ENCODE results near the gene TNFRSF13B. TPM values are rescaled to one million over a fixed set of nuclear protein-coding genes. Genes with fewer than 3 reads are reported as not detected.
A peak's percentile ranks its signal among the peaks of the same experiment; 100 is the strongest.

TNFRSF13B gene
- total RNA-seq, 2 donors from 2014 or later, result 0.97 to 1.6 TPM

DNA sequence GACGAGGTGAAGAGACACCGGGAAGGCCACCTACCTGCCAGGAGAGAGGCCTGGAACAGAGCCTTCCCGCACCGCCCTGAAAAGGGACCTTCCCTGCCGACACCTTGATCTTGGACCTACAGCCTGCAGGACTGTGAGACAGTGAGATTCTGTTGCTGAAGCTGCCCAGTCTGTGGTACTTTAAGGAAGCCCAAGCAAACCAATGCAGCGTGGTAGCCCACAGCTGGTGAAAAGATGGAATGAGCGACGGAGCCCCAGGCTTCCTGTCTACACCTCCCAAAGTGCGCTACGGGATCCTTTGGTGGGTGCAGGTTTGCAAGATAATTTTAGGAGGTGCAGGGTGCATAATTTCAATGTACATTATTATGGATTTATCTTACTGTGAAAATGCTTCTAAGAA lies 33.9 kb downstream of the TNFRSF13B start:
- Mint-ChIP-seq H3K4me1 (peaks cover 43% of the 10 kb centered on the region), H3K36me3 (ENCODE audit: low read depth) (no peaks in the 10 kb centered on the region), H3K27me3 (ENCODE audit: insufficient read depth) (no peaks in the 10 kb centered on the region), H3K9me3 (no peaks in the 10 kb centered on the region), H3K27ac (no peak overlapping the region), H3K4me3 (no peak overlapping the region)
- Histone ChIP-seq H3K4me3 (ENCODE audit: low read length) (no peak overlapping the region), H3K27me3 (ENCODE audit: control insufficient read depth, insufficient read depth, low read length, poor library complexity, severe bottlenecking) (no peaks in the 10 kb centered on the region), H3K4me1 (ENCODE audit: control insufficient read depth, insufficient read depth, low read length) (peaks cover 19% of the 10 kb centered on the region), H3K9ac (ENCODE audit: extremely low read depth, low read length, poor library complexity, severe bottlenecking) (no peak overlapping the region), H3K27ac (ENCODE audit: low read depth, low read length) (no peak overlapping the region), H3K36me3 (ENCODE audit: control insufficient read depth, insufficient read depth, low read length) (no peaks in the 10 kb centered on the region), H3K9me3 (ENCODE audit: control insufficient read depth, low read length) (no peaks in the 10 kb centered on the region)
- TF ChIP-seq, protein P1, sequence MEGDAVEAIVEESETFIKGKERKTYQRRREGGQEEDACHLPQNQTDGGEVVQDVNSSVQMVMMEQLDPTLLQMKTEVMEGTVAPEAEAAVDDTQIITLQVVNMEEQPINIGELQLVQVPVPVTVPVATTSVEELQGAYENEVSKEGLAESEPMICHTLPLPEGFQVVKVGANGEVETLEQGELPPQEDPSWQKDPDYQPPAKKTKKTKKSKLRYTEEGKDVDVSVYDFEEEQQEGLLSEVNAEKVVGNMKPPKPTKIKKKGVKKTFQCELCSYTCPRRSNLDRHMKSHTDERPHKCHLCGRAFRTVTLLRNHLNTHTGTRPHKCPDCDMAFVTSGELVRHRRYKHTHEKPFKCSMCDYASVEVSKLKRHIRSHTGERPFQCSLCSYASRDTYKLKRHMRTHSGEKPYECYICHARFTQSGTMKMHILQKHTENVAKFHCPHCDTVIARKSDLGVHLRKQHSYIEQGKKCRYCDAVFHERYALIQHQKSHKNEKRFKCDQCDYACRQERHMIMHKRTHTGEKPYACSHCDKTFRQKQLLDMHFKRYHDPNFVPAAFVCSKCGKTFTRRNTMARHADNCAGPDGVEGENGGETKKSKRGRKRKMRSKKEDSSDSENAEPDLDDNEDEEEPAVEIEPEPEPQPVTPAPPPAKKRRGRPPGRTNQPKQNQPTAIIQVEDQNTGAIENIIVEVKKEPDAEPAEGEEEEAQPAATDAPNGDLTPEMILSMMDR (conservative IDR thresholded peaks at IDR 0.05), result no peak
- peak; percentile 50 for DNase-seq
- WGBS, 2 experiments (ENCODE audit: insufficient coverage in 1 of 2, insufficient read length in 1 of 2), result 95 to 98% methylated on average over 9 to 10 of the region's 10 CpGs

DNA sequence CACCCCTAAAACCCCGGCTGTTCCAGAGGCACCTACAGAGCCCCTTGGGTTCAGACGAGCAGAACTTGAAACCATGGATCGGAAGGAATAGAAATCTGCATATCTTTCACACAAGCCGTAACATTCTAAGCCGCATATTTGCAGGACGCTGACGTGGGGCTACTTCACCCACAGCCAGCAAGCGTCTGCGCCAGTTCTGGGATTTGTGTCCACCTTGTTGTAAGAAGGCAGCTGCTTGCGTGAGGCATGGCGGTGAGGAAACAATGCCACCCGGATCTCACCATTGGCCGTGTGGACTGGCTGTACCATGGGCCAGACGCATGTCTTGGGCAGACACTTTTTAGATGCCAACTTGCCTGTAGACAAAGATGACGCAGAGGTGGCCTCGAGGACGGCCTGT lies 34.5 kb downstream of the TNFRSF13B start:
- no peaks in the 10 kb centered on the region for H3K27me3 Mint-ChIP-seq (ENCODE audit: insufficient read depth)
- H3K9me3 Mint-ChIP-seq, result no peaks in the 10 kb centered on the region
- TF ChIP-seq, protein P1 (conservative IDR thresholded peaks at IDR 0.05), result no peak
- 93 to 99% methylated on average over 7 to 17 of the region's 17 CpGs for WGBS, 2 experiments (ENCODE audit: insufficient coverage in 1 of 2, insufficient read length in 1 of 2)
- H3K4me3 Mint-ChIP-seq, result no peak overlapping the region
- H3K27ac ChIP-seq (ENCODE audit: low read depth, low read length), result no peak overlapping the region
- DNase-seq, result peak; percentile 42
- H3K4me1 ChIP-seq (ENCODE audit: control insufficient read depth, insufficient read depth, low read length), result peaks cover 19% of the 10 kb centered on the region
- H3K36me3 ChIP-seq (ENCODE audit: control insufficient read depth, insufficient read depth, low read length), result no peaks in the 10 kb centered on the region
- no peaks in the 10 kb centered on the region for H3K36me3 Mint-ChIP-seq (ENCODE audit: low read depth)
- H3K9ac ChIP-seq (ENCODE audit: extremely low read depth, low read length, poor library complexity, severe bottlenecking), result no peak overlapping the region
- no peaks in the 10 kb centered on the region for H3K9me3 ChIP-seq (ENCODE audit: control insufficient read depth, low read length)
- H3K27ac Mint-ChIP-seq, result no peak overlapping the region
- H3K4me1 Mint-ChIP-seq, result peaks cover 43% of the 10 kb centered on the region
- H3K27me3 ChIP-seq (ENCODE audit: control insufficient read depth, insufficient read depth, low read length, poor library complexity, severe bottlenecking), result no peaks in the 10 kb centered on the region
- no peak overlapping the region for H3K4me3 ChIP-seq (ENCODE audit: low read length)

GRCh38 chr17:16936536-16937310 lies 35.2 kb downstream of the TNFRSF13B start:
- Histone ChIP-seq H3K9me3 (ENCODE audit: control insufficient read depth, low read length) (no peaks in the 10 kb centered on the region), H3K4me3 (ENCODE audit: low read length) (no peak overlapping the region), H3K4me1 (ENCODE audit: control insufficient read depth, insufficient read depth, low read length) (peaks cover 19% of the 10 kb centered on the region), H3K9ac (ENCODE audit: extremely low read depth, low read length, poor library complexity, severe bottlenecking) (no peak overlapping the region), H3K27ac (ENCODE audit: low read depth, low read length) (no peak overlapping the region), H3K27me3 (ENCODE audit: control insufficient read depth, insufficient read depth, low read length, poor library complexity, severe bottlenecking) (no peaks in the 10 kb centered on the region), H3K36me3 (ENCODE audit: control insufficient read depth, insufficient read depth, low read length) (no peaks in the 10 kb centered on the region)
- Mint-ChIP-seq H3K36me3 (ENCODE audit: low read depth) (no peaks in the 10 kb centered on the region), H3K27ac (peak overlapping the region; percentile 10), H3K9me3 (no peaks in the 10 kb centered on the region), H3K4me3 (no peak overlapping the region), H3K27me3 (ENCODE audit: insufficient read depth) (no peaks in the 10 kb centered on the region), H3K4me1 (peaks cover 43% of the 10 kb centered on the region)
- WGBS, 2 experiments (ENCODE audit: insufficient coverage in 1 of 2, insufficient read length in 1 of 2), result 81 to 87% methylated on average over 4 to 6 of the region's 6 CpGs
- DNase-seq, result peak; percentile 75
- TF ChIP-seq, protein P1 (conservative IDR thresholded peaks at IDR 0.05), result no peak

All from endodermal cell (in vitro differentiated cells).